ENCODE data around the gene SEC23A. TPM values are rescaled to one million over a fixed set of nuclear protein-coding genes. Genes with fewer than 3 reads are reported as not detected.

The SEC23A gene
- total RNA-seq, 1 experiment from 2014 or later: 62.9 TPM

GRCh38 chr14:39090548-39091111 lies 12.4 kb downstream of the SEC23A start (continued):
- TF ChIP-seq MYBL2 (CRISPR knock-in tag; IDR thresholded peaks at IDR 0.05) (no peak), TEAD4 (CRISPR knock-in tag; IDR thresholded peaks at IDR 0.05) (no peak), ATF6 (CRISPR knock-in tag; IDR thresholded peaks at IDR 0.05) (no peak), NR1H2 (CRISPR knock-in tag; IDR thresholded peaks at IDR 0.05) (no peak), ATF3 (CRISPR knock-in tag; conservative IDR thresholded peaks at IDR 0.05) (no peak)

- CTCF ChIA-PET: no interaction called here
- POLR2A ChIA-PET: no interaction called here
- DNase-seq (ENCODE audit: low spot score) (no peak), ATAC-seq (no peak)
- Mint-ChIP-seq H3K27me3 (ENCODE audit: low read depth) (no peaks in the 10 kb centered on the region; the same call in 1 of the 2 replicates), H3K4me3 (no peak overlapping the region), H3K4me1 (no peaks in the 10 kb centered on the region), H3K27ac (no peak overlapping the region), H3K36me3 (peaks cover 72% of the 10 kb centered on the region), H3K9me3 (no peaks in the 10 kb centered on the region)
- TF ChIP-seq ZBTB21 (CRISPR knock-in tag; IDR thresholded peaks at IDR 0.05; ENCODE audit: borderline replicate concordance): no peak
- TF ChIP-seq SMAD4 (CRISPR knock-in tag; IDR thresholded peaks at IDR 0.05): no peak
- no peak for TF ChIP-seq ZNF512 (CRISPR knock-in tag; IDR thresholded peaks at IDR 0.05; ENCODE audit: borderline replicate concordance)
- no peak for TF ChIP-seq IRF2 (CRISPR knock-in tag; IDR thresholded peaks at IDR 0.05; ENCODE audit: borderline replicate concordance, low read depth)
- TF ChIP-seq PRRX2 (CRISPR knock-in tag; IDR thresholded peaks at IDR 0.05): no peak
- no peak for TF ChIP-seq E2F5 (CRISPR knock-in tag; IDR thresholded peaks at IDR 0.05)
- TF ChIP-seq MXD4 (CRISPR knock-in tag; IDR thresholded peaks at IDR 0.05; ENCODE audit: borderline replicate concordance): no peak
- no peak for TF ChIP-seq ZSCAN18 (CRISPR knock-in tag; IDR thresholded peaks at IDR 0.05)
- TF ChIP-seq JUN (CRISPR knock-in tag; IDR thresholded peaks at IDR 0.05): no peak
- TF ChIP-seq FOXP4 (CRISPR knock-in tag; IDR thresholded peaks at IDR 0.05): no peak
- TF ChIP-seq E2F1 (CRISPR knock-in tag; IDR thresholded peaks at IDR 0.05): no peak
- TF ChIP-seq ZNF121 (CRISPR knock-in tag; IDR thresholded peaks at IDR 0.05): no peak
- no peak for TF ChIP-seq ZMAT4 (CRISPR knock-in tag; IDR thresholded peaks at IDR 0.05)
- no peak for TF ChIP-seq ZNF232 (CRISPR knock-in tag; IDR thresholded peaks at IDR 0.05)
- TF ChIP-seq ARID4B (CRISPR knock-in tag; IDR thresholded peaks at IDR 0.05; ENCODE audit: borderline replicate concordance): no peak
Measured at GRCh38 chr14:39087493-39087892, 15.5 kb downstream of the SEC23A start.

Data from WTC11 (cell line).